HepG2 (cell line): Measurements from ENCODE around the gene FGD2. TPM values are rescaled to one million over a fixed set of nuclear protein-coding genes. Genes with fewer than 3 reads are reported as not detected.

Source experiments
- ATAC-seq: fragments of 200-7000 bp; cut with Tn5 transposase; 3 replicates; pipeline ENCODE4 v1.9.1; 2020; ENCODE audit warnings: mild to moderate bottlenecking, moderate library complexity
- BruUV-seq: library from RNA; stranded (reverse); fragments of 400-500 nt; replicated peaks from 2 replicates; lab custom pipeline; 2021; lab: Mats Ljungman, UMichigan
- CTCF ChIA-PET: fragments of 300-600 bp; formaldehyde crosslinking; extraction: SDS; loops from one replicate; lab custom pipeline; 2021; ENCODE audit warnings: low total read pairs, inconsistent platforms, low intra/inter-chr PET ratio; lab: Yijun Ruan, JAX
- POLR2A ChIA-PET: fragments of 350-600 bp; sonication (Branson Sonifier 250); formaldehyde crosslinking; loops from one replicate; lab custom pipeline; 2020; ENCODE audit warnings: antibody characterized with exemption, inconsistent platforms; lab: Yijun Ruan, JAX
- DNase-seq: peaks from one replicate; pipeline ENCODE4 v3.0.0-alpha.2; 2015; ENCODE audit warnings: low spot score
- FAIRE-seq: peaks from 3 replicates; lab custom pipeline; 2011; peaks lifted over from hg19 to GRCh38; lab: Jason Lieb, UNC
- H2AFZ ChIP-seq: one replicate; pipeline ENCODE4 v1.6.1; 2011; ENCODE audit warnings: low read length, inconsistent platforms
- H3K27ac ChIP-seq: fragments of 300-600 bp; 3 replicates; pipeline ENCODE4 v1.8.0; 2011; ENCODE audit warnings: mixed run types, mild to moderate bottlenecking, mixed read lengths, low read length, inconsistent platforms; ENCODE audit not compliant: insufficient read depth; ENCODE audit errors: extremely low read length
- H3K27me3 ChIP-seq, 2 experiments: fragments of 200-600 bp in 1 of 2; 2 replicates in 1 of 2; 3 replicates in 1 of 2; pipeline versions ENCODE4 v1.6.0 to v1.8.0; 2011; ENCODE audit warnings: low read length in 2 of 2, mild to moderate bottlenecking in 2 of 2, moderate library complexity in 2 of 2, inconsistent platforms in 1 of 2; ENCODE audit not compliant: insufficient read depth in 2 of 2, control insufficient read depth in 1 of 2
- H3K36me3 ChIP-seq, 2 experiments: fragments of 200-600 bp in 1 of 2; replicated peaks in 1 of 2; 2 replicates in 1 of 2; 3 replicates in 1 of 2; pipeline versions ENCODE4 v1.5.1 to v1.8.0; 2011; ENCODE audit warnings: low read length in 2 of 2, inconsistent platforms in 1 of 2; ENCODE audit not compliant: insufficient read depth in 2 of 2, control insufficient read depth in 1 of 2
- H3K4me1 ChIP-seq: 2 replicates; pipeline ENCODE4 v1.5.1; 2012; ENCODE audit warnings: low read length, inconsistent platforms; ENCODE audit not compliant: insufficient read depth
- H3K4me2 ChIP-seq: 2 replicates; pipeline ENCODE4 v1.6.0; 2011; ENCODE audit warnings: low read depth, low read length, inconsistent platforms
- H3K4me3 ChIP-seq, 3 experiments: fragments of 200-600 bp in 1 of 3; sonication (generic), shearing (Covaris generic) in 1 of 3; replicated peaks in 1 of 3; 2 replicates each; pipeline ENCODE4 v1.5.1; 2011 to 2016; ENCODE audit warnings: low read length in 3 of 3, inconsistent platforms in 2 of 3, low read depth in 2 of 3, mild to moderate bottlenecking in 2 of 3, control low read depth in 1 of 3, mixed read lengths in 1 of 3; ENCODE audit not compliant: insufficient read depth in 1 of 3
- H3K79me2 ChIP-seq: one replicate; pipeline ENCODE4 v1.6.1; 2011; ENCODE audit warnings: low read length, inconsistent platforms; ENCODE audit not compliant: insufficient read depth
- H3K9ac ChIP-seq: 2 replicates; pipeline ENCODE4 v1.6.0; 2011; ENCODE audit warnings: mild to moderate bottlenecking, low read depth, low read length, inconsistent platforms; ENCODE audit not compliant: insufficient read depth
- H3K9me3 ChIP-seq: 2 replicates; pipeline ENCODE4 v1.5.1; 2012; ENCODE audit warnings: mild to moderate bottlenecking, low read length
- H4K20me1 ChIP-seq: 2 replicates; pipeline ENCODE4 v1.6.0; 2011; ENCODE audit warnings: inconsistent platforms, mild to moderate bottlenecking, low read length, moderate library complexity; ENCODE audit not compliant: insufficient read depth
- AGO1 ChIP-seq: fragments of 200-400 bp; formaldehyde crosslinking; IDR thresholded peaks from 2 replicates; pipeline ENCODE4 v1.6.1; 2017; ENCODE audit warnings: mild to moderate bottlenecking, low read depth, low read length, moderate library complexity; ENCODE audit not compliant: poor library complexity, severe bottlenecking
- BCL6 ChIP-seq: IDR thresholded peaks from 2 replicates; pipeline ENCODE4 v1.6.1; 2016; ENCODE audit warnings: missing genetic modification reagents, missing compliant biosample characterization
- BRF2 ChIP-seq: sonication (generic); formaldehyde crosslinking; IDR thresholded peaks from 2 replicates; pipeline ENCODE4 v1.8.1; 2022; ENCODE audit warnings: mild to moderate bottlenecking, missing genetic modification reagents
- DMTF1 ChIP-seq: sonication (generic); formaldehyde crosslinking; IDR thresholded peaks from 2 replicates; pipeline ENCODE4 v1.4.0; 2020; ENCODE audit warnings: mild to moderate bottlenecking, missing genetic modification reagents
- MATR3 ChIP-seq: sonication (generic); formaldehyde crosslinking; IDR thresholded peaks from 2 replicates; pipeline ENCODE4 v1.4.0; 2020; ENCODE audit warnings: missing genetic modification reagents
- NFE2L1 ChIP-seq: sonication (generic); formaldehyde crosslinking; IDR thresholded peaks from 2 replicates; pipeline ENCODE4 v1.4.0; 2020; ENCODE audit warnings: missing genetic modification reagents, mild to moderate bottlenecking, borderline replicate concordance
- PRPF4 ChIP-seq: fragments of 200-400 bp; formaldehyde crosslinking; IDR thresholded peaks from 2 replicates; pipeline ENCODE4 v1.6.1; 2016; ENCODE audit warnings: low read length, low read depth; ENCODE audit not compliant: poor library complexity, severe bottlenecking
- U2AF1 ChIP-seq: fragments of 200-400 bp; formaldehyde crosslinking; optimal IDR thresholded peaks from 2 replicates; pipeline ENCODE3; 2017; ENCODE audit warnings: mild to moderate bottlenecking, low read depth, low read length
- ZNF567 ChIP-seq: sonication (generic); formaldehyde crosslinking; IDR thresholded peaks from 2 replicates; pipeline ENCODE4 v1.8.1; 2023; ENCODE audit warnings: mild to moderate bottlenecking, missing genetic modification reagents, borderline replicate concordance
- ZNF569 ChIP-seq: sonication (generic); formaldehyde crosslinking; IDR thresholded peaks from 2 replicates; pipeline ENCODE4 v1.5.0; 2020; ENCODE audit warnings: mild to moderate bottlenecking, missing genetic modification reagents, moderate library complexity, borderline replicate concordance
- WGBS: methylation state at CpG from one replicate; pipeline ENCODE4 v1.1.6; 2017; ENCODE audit warnings: low lambda C conversion rate; 5-methylcytosine and 5-hydroxymethylcytosine counted together
- in situ Hi-C: cut with HindIII; loops from 2 replicates; pipeline ENCODE4 v1.10.0; 2017; ENCODE audit warnings: low pct_unique_long_range_greater_than_20kb; ENCODE audit not compliant: extremely low pct_ligation_motif_present
- intact Hi-C: fragments of 100-400 bp; cut with micrococcal nuclease; formaldehyde crosslinking; loops from one replicate; pipeline ENCODE4 v1.10.0; 2022; ENCODE audit not compliant: unreplicated experiment
- polyA plus RNA-seq, 8 experiments: library from polyadenylated mRNA; depleted of rRNA in 3 of 8; stranded (reverse) in 7 of 8; unstranded in 1 of 8; fragments of >200 nt; fragmentation: Illumina TruSeq in 4 of 8; extraction: Trizol in 4 of 8; gene quantifications; 2 replicates each; pipeline versions ENCODE4 v1.2.1 to v1.2.3, GENCODE V29; 2011 to 2016; ENCODE audit warnings: low read depth in 4 of 8, missing spikeins in 1 of 8, mixed read lengths in 1 of 8; ENCODE audit not compliant: insufficient read depth in 1 of 8
- total RNA-seq, 5 experiments: library from RNA; depleted of rRNA; stranded (reverse); fragments of >200 nt; fragmentation: Illumina TruSeq; extraction: Trizol; gene quantifications; 2 replicates each; pipeline ENCODE4 v1.2.3, GENCODE V29; 2016; ENCODE audit warnings: low read depth in 1 of 5
- TF ChIP-seq, protein P1 (sequence below): IDR thresholded peaks from 2 replicates; pipeline ENCODE4 v1.6.1; 2016; ENCODE audit warnings: missing biosample characterization, missing genetic modification reagents, low read depth
- TF ChIP-seq, protein P2 (sequence below): sonication (generic); formaldehyde crosslinking; IDR thresholded peaks from 2 replicates; pipeline ENCODE4 v1.4.0; 2020; ENCODE audit warnings: missing genetic modification reagents

FGD2 gene
- total and polyA plus RNA-seq, 2 of the 13 experiments (the other 11 are each of a cell fraction or from before 2014, with no cell fraction given) = not detected

GRCh38 chr6:37014667-37015066, 9.2 kb downstream of the FGD2 start:
- Histone ChIP-seq H3K9me3 (no peaks in the 10 kb centered on the region), H4K20me1 (no peaks in the 10 kb centered on the region), H3K36me3 (no peaks in the 10 kb centered on the region), H3K27ac (no peak overlapping the region), H3K4me1 (peaks cover 18% of the 10 kb centered on the region), H2AFZ (no peak overlapping the region), H3K9ac (no peak overlapping the region), H3K27me3 (peaks cover 8 to 43% of the 10 kb centered on the region in 2 experiments; a peak in 3 of 5 replicates), H3K79me2 (no peaks in the 10 kb centered on the region), H3K4me2 (no peak overlapping the region), H3K4me3 (no peak overlapping the region)
- no peak for ATAC-seq
- 45% methylated on average over 11 of the region's 12 CpGs for WGBS
- no TSS peak for BruUV-seq
- in situ Hi-C loops = loop anchor here (10.0 kb wide), 2 partner anchors 130 to 240 kb away; partner anchors contain the start of gene C6orf89
- intact Hi-C loops = loop anchor here (5.0 kb wide), 1 partner anchor 38 kb away; no protein-coding TSS in a partner anchor
- DNase-seq = no peak
- TF ChIP-seq NFE2L1 (no peak), DMTF1 (CRISPR knock-in tag) (no peak), BCL6 (CRISPR knock-in tag) (no peak), AGO1 (no peak), MATR3 (no peak), U2AF1 (no peak), BRF2 (CRISPR knock-in tag) (no peak), PRPF4 (no peak), ZNF567 (CRISPR knock-in tag) (no peak), ZNF569 (CRISPR knock-in tag) (no peak)
- TF ChIP-seq, protein P1, sequence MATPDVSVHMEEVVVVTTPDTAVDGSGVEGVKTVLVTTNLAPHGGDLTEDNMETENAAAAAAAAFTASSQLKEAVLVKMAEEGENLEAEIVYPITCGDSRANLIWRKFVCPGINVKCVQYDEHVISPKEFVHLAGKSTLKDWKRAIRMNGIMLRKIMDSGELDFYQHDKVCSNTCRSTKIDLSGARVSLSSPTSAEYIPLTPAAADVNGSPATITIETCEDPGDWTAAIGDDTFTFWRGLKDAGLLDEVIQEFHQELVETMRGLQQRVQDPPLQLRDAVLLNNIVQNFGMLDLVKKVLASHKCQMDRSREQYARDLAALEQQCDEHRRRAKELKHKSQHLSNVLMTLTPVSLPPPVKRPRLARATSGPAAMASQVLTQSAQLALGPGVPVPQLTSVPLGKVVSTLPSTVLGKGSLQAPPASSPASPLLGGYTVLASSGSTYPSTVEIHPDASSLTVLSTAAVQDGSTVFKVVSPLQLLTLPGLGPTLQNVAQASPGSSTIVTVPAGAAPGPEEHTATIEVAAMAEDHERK (CRISPR knock-in tag) = no peak
- TF ChIP-seq, protein P2, sequence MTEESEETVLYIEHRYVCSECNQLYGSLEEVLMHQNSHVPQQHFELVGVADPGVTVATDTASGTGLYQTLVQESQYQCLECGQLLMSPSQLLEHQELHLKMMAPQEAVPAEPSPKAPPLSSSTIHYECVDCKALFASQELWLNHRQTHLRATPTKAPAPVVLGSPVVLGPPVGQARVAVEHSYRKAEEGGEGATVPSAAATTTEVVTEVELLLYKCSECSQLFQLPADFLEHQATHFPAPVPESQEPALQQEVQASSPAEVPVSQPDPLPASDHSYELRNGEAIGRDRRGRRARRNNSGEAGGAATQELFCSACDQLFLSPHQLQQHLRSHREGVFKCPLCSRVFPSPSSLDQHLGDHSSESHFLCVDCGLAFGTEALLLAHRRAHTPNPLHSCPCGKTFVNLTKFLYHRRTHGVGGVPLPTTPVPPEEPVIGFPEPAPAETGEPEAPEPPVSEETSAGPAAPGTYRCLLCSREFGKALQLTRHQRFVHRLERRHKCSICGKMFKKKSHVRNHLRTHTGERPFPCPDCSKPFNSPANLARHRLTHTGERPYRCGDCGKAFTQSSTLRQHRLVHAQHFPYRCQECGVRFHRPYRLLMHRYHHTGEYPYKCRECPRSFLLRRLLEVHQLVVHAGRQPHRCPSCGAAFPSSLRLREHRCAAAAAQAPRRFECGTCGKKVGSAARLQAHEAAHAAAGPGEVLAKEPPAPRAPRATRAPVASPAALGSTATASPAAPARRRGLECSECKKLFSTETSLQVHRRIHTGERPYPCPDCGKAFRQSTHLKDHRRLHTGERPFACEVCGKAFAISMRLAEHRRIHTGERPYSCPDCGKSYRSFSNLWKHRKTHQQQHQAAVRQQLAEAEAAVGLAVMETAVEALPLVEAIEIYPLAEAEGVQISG = no peak
- ChIA-PET CTCF (no interaction called here), POLR2A (no interaction called here)
- FAIRE-seq = no peak
